Adrenal gland (tissue), 12 donors: ENCODE data around the gene AP2A1. TPM values are rescaled to one million over a fixed set of nuclear protein-coding genes. Genes with fewer than 3 reads are reported as not detected.

Source experiments
- DNase-seq, 7 donors: peaks; one replicate each; pipeline ENCODE4 v3.0.0-alpha.2; 2019 to 2020
- H3K27ac ChIP-seq, 5 donors: fragments of 200-600 bp; sonication (generic) in 4 of 5; 1 replicate in 3 of 5; 2 replicates in 2 of 5; pipeline versions ENCODE4 v1.5.1 to v1.8.0; 2016 to 2020; ENCODE audit warnings: mild to moderate bottlenecking in 1 of 5
- H3K27me3 ChIP-seq: fragments of 200-600 bp; 2 replicates; pipeline ENCODE4 v1.8.0; 2021
- H3K36me3 ChIP-seq, 2 donors: fragments of 200-600 bp; replicated peaks in 1 of 2; 1 replicate in 1 of 2; 2 replicates in 1 of 2; pipeline versions ENCODE4 v1.5.1 to v1.8.0; 2018 to 2022
- H3K4me1 ChIP-seq, 2 donors: fragments of 200-600 bp; replicated peaks in 1 of 2; 1 replicate in 1 of 2; 2 replicates in 1 of 2; pipeline versions ENCODE4 v1.5.1 to v1.8.0; 2018 to 2021
- H3K4me3 ChIP-seq, 4 donors: fragments of 200-600 bp; sonication (generic) in 3 of 4; one replicate each; pipeline ENCODE4 v1.5.1; 2016 to 2018
- H3K9me3 ChIP-seq, 3 donors: fragments of 200-600 bp; sonication (generic) in 1 of 3; replicated peaks in 1 of 3; 1 replicate in 2 of 3; 2 replicates in 1 of 3; pipeline versions ENCODE4 v1.5.1 to v1.8.0; 2016 to 2021
- POLR2A ChIP-seq, 2 donors: fragments of 450-650 bp; IDR thresholded peaks; one replicate each; pipeline ENCODE4 v1.6.1; 2017; ENCODE audit warnings: antibody characterized with exemption in 2 of 2, mild to moderate bottlenecking in 2 of 2, moderate library complexity in 1 of 2
- WGBS, 4 donors: extraction: QIAGEN DNeasy Blood & Tissue Kit in 2 of 4; methylation state at CpG; one replicate each; pipeline versions ENCODE4 v1.1.5 to v1.1.7; 2013 to 2017; 5-methylcytosine and 5-hydroxymethylcytosine counted together
- intact Hi-C, 2 donors: fragments of 100-400 bp; cut with DNase I; formaldehyde crosslinking; loops; one replicate each; pipeline versions ENCODE4 v1.14.1 to v1.15.0; 2022 to 2023
- polyA plus RNA-seq, 3 donors: library from polyadenylated mRNA; stranded (reverse); fragments of 200-250 nt in 2 of 3; fragments of 350-450 nt in 1 of 3; fragmentation: Illumina TruSeq in 1 of 3; extraction: RNeasy Lipid Tissue Mini Kit (QIAGEN cat#74804) in 1 of 3; gene quantifications; one replicate each; pipeline ENCODE4 v1.2.3, GENCODE V29; 2013 to 2014
- total RNA-seq, 9 donors: library from RNA; depleted of rRNA in 4 of 9; stranded (reverse); fragments of >200 nt in 4 of 9; fragments of 120-200 nt in 1 of 9; fragmentation: NEBNext Ultra II Directional in 1 of 9; extraction: Animal tissue kit (Norgen Biotek cat#: 25700) in 1 of 9; gene quantifications; one replicate each; pipeline versions ENCODE4 v1.1.0 to v1.2.4, GENCODE V29; 2013 to 2023
- TF ChIP-seq, protein P1 (sequence below), 6 experiments: fragments of 450-650 bp in 4 of 6; fragments of 200-600 bp in 2 of 6; sonication (generic) in 1 of 6; IDR thresholded peaks; 1 replicate in 5 of 6; 2 replicates in 1 of 6; pipeline versions ENCODE4 v1.5.1 to v1.8.0; 2016 to 2021; ENCODE audit warnings: antibody characterized with exemption in 6 of 6, mild to moderate bottlenecking in 2 of 6, moderate library complexity in 1 of 6
- donor health status: healthy with polysubstance abuse.
- donor health status: Bipolar disorder and iron deficiency.
- donor health status: DM: yes; HTN: yes; CAD: no.
- donor health status: DM: no; HTN: no; CAD: no.
- donor health status: DM: no; HTN: no; CAD: no.
- donor health status: DM: yes; HTN: yes; CAD: no.

Gene AP2A1
- total and polyA plus RNA-seq, 12 donors: 59.8 to 455 (median 239) TPM

DNA sequence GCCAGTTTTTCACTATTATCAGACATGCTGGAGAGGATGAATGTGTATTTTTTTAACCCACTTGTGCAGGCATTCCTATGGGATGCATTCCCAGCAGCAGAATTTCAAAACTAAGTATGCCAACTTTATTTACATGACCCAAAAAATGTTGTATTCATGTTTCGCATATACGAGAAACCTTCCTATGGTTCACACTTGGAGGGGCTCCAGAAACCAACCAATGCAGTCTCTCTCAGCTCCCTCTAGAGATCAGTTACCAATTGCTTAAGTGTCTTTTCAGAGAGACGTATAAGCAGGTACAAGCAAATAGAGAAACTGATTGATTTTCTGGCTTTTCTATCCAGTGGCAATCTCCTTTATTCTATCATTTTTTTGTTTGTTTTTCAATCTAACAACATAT is 78.6 kb downstream of the AP2A1 start:
- H3K27me3 ChIP-seq: no peaks in the 10 kb centered on the region
- no peaks in the 10 kb centered on the region for H3K9me3 ChIP-seq
- intact Hi-C loops: no loop called here
- H3K4me3 ChIP-seq: no peak overlapping the region
- no peak for DNase-seq
- no peak overlapping the region for H3K27ac ChIP-seq
- TF ChIP-seq, protein P1, sequence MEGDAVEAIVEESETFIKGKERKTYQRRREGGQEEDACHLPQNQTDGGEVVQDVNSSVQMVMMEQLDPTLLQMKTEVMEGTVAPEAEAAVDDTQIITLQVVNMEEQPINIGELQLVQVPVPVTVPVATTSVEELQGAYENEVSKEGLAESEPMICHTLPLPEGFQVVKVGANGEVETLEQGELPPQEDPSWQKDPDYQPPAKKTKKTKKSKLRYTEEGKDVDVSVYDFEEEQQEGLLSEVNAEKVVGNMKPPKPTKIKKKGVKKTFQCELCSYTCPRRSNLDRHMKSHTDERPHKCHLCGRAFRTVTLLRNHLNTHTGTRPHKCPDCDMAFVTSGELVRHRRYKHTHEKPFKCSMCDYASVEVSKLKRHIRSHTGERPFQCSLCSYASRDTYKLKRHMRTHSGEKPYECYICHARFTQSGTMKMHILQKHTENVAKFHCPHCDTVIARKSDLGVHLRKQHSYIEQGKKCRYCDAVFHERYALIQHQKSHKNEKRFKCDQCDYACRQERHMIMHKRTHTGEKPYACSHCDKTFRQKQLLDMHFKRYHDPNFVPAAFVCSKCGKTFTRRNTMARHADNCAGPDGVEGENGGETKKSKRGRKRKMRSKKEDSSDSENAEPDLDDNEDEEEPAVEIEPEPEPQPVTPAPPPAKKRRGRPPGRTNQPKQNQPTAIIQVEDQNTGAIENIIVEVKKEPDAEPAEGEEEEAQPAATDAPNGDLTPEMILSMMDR (IDR thresholded peaks at IDR 0.05): no peak
- TF ChIP-seq POLR2A (IDR thresholded peaks at IDR 0.05): no peak
- WGBS, 4 donors: 44 to 54% (median 49%) methylated on average over 3 of the region's 3 CpGs
- no peaks in the 10 kb centered on the region for H3K36me3 ChIP-seq
- no peaks in the 10 kb centered on the region for H3K4me1 ChIP-seq

DNA sequence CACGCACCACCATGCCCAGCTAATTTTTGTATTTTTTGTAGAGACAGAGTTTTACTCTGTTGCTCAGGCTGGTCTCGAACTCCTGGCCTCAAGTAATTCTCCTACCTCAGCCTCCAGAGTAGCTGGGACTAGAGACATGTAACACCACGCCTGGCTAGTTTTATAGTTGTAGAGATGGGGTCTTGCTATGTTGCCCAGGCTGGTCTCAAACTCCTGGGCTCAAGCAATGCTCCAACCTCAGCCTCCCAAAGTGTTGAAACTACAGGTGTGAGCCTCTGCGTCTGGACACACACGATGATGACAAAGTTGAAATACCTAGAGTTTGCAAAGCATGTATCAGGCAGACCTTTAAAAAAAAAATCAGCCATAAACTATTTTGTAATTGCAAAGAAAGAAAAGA is 79.6 kb downstream of the AP2A1 start:
- Histone ChIP-seq H3K9me3 (no peaks in the 10 kb centered on the region), H3K4me3 (no peak overlapping the region), H3K36me3 (no peaks in the 10 kb centered on the region), H3K27ac (no peak overlapping the region), H3K4me1 (no peaks in the 10 kb centered on the region), H3K27me3 (no peaks in the 10 kb centered on the region)
- 67 to 80% (median 76%) methylated on average over 5 of the region's 5 CpGs for whole genome bisulfite sequencing, 4 donors
- intact Hi-C loops: no loop called here
- DNase-seq: no peak
- TF ChIP-seq, protein P1 (IDR thresholded peaks at IDR 0.05): no peak
- no peak for TF ChIP-seq POLR2A (IDR thresholded peaks at IDR 0.05)

DNA sequence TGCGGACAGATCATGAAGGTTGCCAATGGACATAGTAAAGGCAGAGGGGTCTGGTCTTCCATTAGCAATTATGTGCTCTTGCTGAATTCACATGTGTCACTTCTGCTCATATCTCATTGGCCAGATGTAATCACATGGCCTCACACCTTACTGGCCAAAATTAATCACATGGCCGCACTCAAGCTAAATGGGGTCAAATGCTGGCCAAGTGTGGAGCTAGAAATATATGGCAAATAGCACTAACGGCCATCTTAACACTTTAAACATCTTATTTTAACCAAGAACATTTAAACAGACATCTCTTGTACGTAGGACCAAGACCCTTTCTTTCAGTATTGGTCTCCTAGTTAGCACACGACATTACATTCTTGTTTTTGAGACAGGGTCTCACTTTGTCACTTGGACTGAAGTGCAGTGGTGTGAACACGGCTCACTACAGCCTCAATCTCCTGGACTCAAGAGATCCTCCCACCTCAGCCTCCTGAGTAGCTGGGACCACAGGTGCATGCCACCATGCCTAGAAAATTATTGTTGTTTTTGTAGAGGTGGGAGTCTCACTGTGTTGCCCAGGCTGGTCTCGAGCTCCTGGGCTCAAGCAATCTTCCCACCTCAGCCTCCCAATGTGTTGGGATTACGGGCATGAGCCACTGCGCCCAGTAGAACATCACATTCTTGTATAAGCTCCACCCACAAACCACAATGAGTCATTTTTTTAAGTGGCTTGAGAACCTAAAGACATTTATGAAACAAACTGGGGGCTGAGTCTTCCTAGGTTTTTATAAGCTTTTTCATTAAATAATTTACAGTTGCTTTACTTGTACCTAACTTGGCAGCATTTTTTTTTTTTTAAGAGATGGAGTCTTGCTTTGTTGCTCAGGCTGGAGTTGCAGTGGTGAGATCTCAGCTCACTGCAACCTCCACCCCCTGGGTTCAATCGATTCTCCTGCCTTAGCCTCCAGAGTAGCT is 81.2 kb downstream of the AP2A1 start:
- WGBS, 4 donors: 81 to 87% (median 87%) methylated on average over 10 of the region's 10 CpGs
- no peak overlapping the region for H3K27ac ChIP-seq
- H3K4me3 ChIP-seq: no peak overlapping the region
- intact Hi-C loops: no loop called here
- no peaks in the 10 kb centered on the region for H3K9me3 ChIP-seq
- peaks cover 10 to 12% of the 10 kb centered on the region in 2 donors for H3K4me1 ChIP-seq
- no peak for DNase-seq
- H3K36me3 ChIP-seq: no peaks in the 10 kb centered on the region
- no peaks in the 10 kb centered on the region for H3K27me3 ChIP-seq
- TF ChIP-seq, protein P1 (IDR thresholded peaks at IDR 0.05): no peak
- TF ChIP-seq POLR2A (IDR thresholded peaks at IDR 0.05): no peak

DNA sequence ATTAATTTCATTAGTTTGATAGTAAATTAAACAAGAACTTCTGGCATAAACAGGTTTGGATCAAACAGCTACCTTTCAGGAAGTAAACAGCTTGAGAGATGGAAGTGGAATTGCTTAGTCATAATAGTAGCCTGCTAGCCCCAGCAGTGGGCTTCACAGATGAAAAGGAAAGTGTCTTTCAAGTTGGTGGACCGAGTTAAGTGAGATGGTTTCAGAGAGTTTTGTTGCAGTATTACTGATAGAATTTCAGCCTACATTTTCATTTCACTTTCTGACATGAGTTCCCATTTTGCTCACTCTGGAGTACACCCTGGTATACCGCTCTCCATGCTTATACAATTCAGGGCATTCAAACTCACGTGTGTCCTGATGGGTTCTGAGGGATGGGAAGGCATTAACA is 82.1 kb downstream of the AP2A1 start:
- no peaks in the 10 kb centered on the region for H3K36me3 ChIP-seq
- TF ChIP-seq, protein P1 (IDR thresholded peaks at IDR 0.05): no peak
- TF ChIP-seq POLR2A (IDR thresholded peaks at IDR 0.05): no peak
- peaks cover 11 to 21% of the 10 kb centered on the region in 2 donors for H3K4me1 ChIP-seq
- 88 to 94% (median 91%) methylated on average over 3 of the region's 3 CpGs for WGBS, 4 donors
- no peak overlapping the region for H3K27ac ChIP-seq
- H3K9me3 ChIP-seq: no peaks in the 10 kb centered on the region
- DNase-seq: no peak
- H3K4me3 ChIP-seq: no peak overlapping the region
- H3K27me3 ChIP-seq: no peaks in the 10 kb centered on the region
- intact Hi-C loops: no loop called here
